OCI-LY1 (cell line): ENCODE results near the gene CTNNBL1.

ENCODE experiments used
- CTCF ChIP-seq: fragments of 200-600 bp; sonication (generic), shearing (Covaris generic); IDR thresholded peaks from 2 replicates; pipeline ENCODE4 v1.5.1; 2017; ENCODE audit warnings: mild to moderate bottlenecking, antibody characterized with exemption, low read length, moderate library complexity, mixed read lengths
- EZH2 ChIP-seq: fragments of 200-600 bp; sonication (generic), shearing (Covaris generic); IDR thresholded peaks from 2 replicates; pipeline ENCODE4 v1.8.0; 2017; ENCODE audit warnings: borderline replicate concordance, mixed run types, mild to moderate bottlenecking, antibody characterized with exemption, low read length, moderate library complexity, mixed read lengths

- TF ChIP-seq CTCF (no peak), EZH2 (no peak)
These were observed 11.1 kb downstream of the CTNNBL1 start for GRCh38 chr20:37704955-37705354.
